ENCODE measurements around the gene ITGA3. TPM values are rescaled to one million over a fixed set of nuclear protein-coding genes. Genes with fewer than 3 reads are reported as not detected.
A peak's percentile ranks its signal among the peaks of the same experiment; 100 is the strongest.
"Not testable (repeated sequence)": the region's sequence is repeated elsewhere in the genome, so short reads cannot be mapped to it uniquely, and the experiment has no call there.

ITGA3 gene
- polyA plus RNA-seq, 3 donors, result 104 to 119 (median 112) TPM

GRCh38 chr17:50049636-50050035 lies 6.3 kb upstream of the ITGA3 start:
- DNase-seq, result no peak

GRCh38 chr17:50050431-50051032 lies 5.4 kb upstream of the ITGA3 start:
- DNase-seq, result no peak

GRCh38 chr17:50051082-50051576 lies 4.8 kb upstream of the ITGA3 start:
- DNase-seq, result no peak

GRCh38 chr17:50051606-50052005 lies 4.3 kb upstream of the ITGA3 start:
- no peak for DNase-seq

- no peak for DNase-seq
Observed at GRCh38 chr17:50052241-50052796, 3.6 kb upstream of the ITGA3 start.

GRCh38 chr17:50052822-50053653 lies 2.9 kb upstream of the ITGA3 start:
- peak; percentile 92 for DNase-seq

GRCh38 chr17:50053654-50053960 lies 2.3 kb upstream of the ITGA3 start:
- DNase-seq, result no peak

- DNase-seq, result no peak
Observed at GRCh38 chr17:50055055-50055425, 870 bp upstream of the ITGA3 start.

- peak; percentile 79 for DNase-seq
Observed at GRCh38 chr17:50056217-50056960, 479 bp downstream of the ITGA3 start.

- no peak for DNase-seq
Observed at GRCh38 chr17:50056961-50057330, 1.0 kb downstream of the ITGA3 start.

- DNase-seq, result no peak
Observed at GRCh38 chr17:50057521-50057991, 1.6 kb downstream of the ITGA3 start.

GRCh38 chr17:50058296-50058953 lies 2.5 kb downstream of the ITGA3 start:
- DNase-seq, result peak; percentile 48

GRCh38 chr17:50059256-50059655 lies 3.3 kb downstream of the ITGA3 start:
- no peak for DNase-seq

- DNase-seq, result no peak
Observed at GRCh38 chr17:50059759-50060273, 3.9 kb downstream of the ITGA3 start.

GRCh38 chr17:50060951-50061712 lies 5.2 kb downstream of the ITGA3 start:
- peak; percentile 62 for DNase-seq

- DNase-seq, result not testable (repeated sequence)
Observed at GRCh38 chr17:50061713-50062045, 5.8 kb downstream of the ITGA3 start.

- no peak for DNase-seq
Observed at GRCh38 chr17:50062293-50063243, 6.7 kb downstream of the ITGA3 start.

- no peak for DNase-seq
Observed at GRCh38 chr17:50063561-50064252, 7.8 kb downstream of the ITGA3 start.

Measured in renal pelvis (tissue), 4 donors.